Measurements from ENCODE around the gene NCLN. TPM values are rescaled to one million over a fixed set of nuclear protein-coding genes. Genes with fewer than 3 reads are reported as not detected.

The NCLN gene
- total RNA-seq, 2 experiments from 2014 or later: 49.6 to 51.9 TPM

DNA sequence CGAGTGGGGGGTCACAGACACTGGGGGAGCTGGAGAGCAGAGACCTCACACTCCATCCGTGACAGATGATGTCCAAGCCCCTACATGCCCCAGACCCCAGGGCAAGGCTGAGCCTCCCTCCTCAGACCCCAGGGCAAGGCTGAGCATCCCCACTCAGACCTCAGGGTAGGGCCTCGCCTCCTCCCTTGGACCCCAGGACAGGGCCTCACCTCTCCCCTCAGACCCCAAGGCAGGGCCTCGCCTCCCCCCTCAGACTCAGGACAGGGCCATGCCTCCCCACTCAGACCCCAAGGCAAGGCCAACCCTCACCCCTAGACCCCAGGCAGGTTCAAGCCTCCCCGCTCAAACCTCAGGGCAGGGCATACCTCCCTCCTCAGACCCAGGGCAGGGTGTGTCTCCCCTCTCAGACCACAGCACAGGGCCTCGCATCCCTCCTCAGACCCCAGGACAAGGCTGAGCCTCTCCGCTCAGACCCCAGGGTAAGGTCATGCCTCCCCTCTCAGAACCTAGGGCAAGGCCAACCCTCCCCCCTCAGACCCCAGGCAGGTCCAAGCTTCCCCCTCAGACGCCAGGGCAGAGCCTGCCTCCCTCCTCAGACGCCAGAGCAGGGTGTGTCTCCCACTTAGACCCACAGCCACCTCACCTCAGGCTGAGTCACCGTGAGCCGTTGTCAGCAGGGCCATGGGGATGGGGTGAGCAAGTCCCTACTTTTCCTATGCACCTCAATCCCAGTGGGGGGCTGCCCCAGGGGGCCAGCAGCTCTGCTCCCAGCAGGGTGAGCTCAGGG lies 8.8 kb upstream of the NCLN start:
- H3K27ac Mint-ChIP-seq: peak overlapping the region; percentile 100
- peak; percentile 40 to 86 (median 76) for DNase-seq
- Histone ChIP-seq H3K9me3 (ENCODE audit: control insufficient read depth in 1 of 2, insufficient read depth in 1 of 2, low read length in 2 of 2) (no peaks in the 10 kb centered on the region), H3K4me3 (ENCODE audit: low read length) (peak overlapping the region; percentile 52), H3K27ac (ENCODE audit: low read depth in 1 of 2, low read length in 2 of 2) (peak overlapping the region; percentile 71 to 81), H3K4me1 (ENCODE audit: insufficient read depth, low read length) (peaks cover 38% of the 10 kb centered on the region), H3K36me3 (ENCODE audit: insufficient read depth, low read length) (peaks cover 15% of the 10 kb centered on the region), H3K27me3 (ENCODE audit: control insufficient read depth in 1 of 2, insufficient read depth in 2 of 2, low read length in 2 of 2) (no peaks in the 10 kb centered on the region)
- TF ChIP-seq, protein P1, sequence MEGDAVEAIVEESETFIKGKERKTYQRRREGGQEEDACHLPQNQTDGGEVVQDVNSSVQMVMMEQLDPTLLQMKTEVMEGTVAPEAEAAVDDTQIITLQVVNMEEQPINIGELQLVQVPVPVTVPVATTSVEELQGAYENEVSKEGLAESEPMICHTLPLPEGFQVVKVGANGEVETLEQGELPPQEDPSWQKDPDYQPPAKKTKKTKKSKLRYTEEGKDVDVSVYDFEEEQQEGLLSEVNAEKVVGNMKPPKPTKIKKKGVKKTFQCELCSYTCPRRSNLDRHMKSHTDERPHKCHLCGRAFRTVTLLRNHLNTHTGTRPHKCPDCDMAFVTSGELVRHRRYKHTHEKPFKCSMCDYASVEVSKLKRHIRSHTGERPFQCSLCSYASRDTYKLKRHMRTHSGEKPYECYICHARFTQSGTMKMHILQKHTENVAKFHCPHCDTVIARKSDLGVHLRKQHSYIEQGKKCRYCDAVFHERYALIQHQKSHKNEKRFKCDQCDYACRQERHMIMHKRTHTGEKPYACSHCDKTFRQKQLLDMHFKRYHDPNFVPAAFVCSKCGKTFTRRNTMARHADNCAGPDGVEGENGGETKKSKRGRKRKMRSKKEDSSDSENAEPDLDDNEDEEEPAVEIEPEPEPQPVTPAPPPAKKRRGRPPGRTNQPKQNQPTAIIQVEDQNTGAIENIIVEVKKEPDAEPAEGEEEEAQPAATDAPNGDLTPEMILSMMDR (IDR thresholded peaks at IDR 0.05): no peak
- CTCF ChIA-PET: interaction anchor here (1.1 to 1.2 kb wide), 2 partner anchors 13 to 48 kb away, joined by 3 read pairs; no protein-coding TSS in a partner anchor
- peaks cover 32% of the 10 kb centered on the region for H3K4me1 Mint-ChIP-seq (ENCODE audit: low read depth)
- no peaks in the 10 kb centered on the region for H3K9me3 Mint-ChIP-seq
- peaks cover 33% of the 10 kb centered on the region for H3K36me3 Mint-ChIP-seq (ENCODE audit: low read depth)
- intact Hi-C loops (cut with DNase I, micrococcal nuclease): loop anchor here (1.0 to 5.0 kb wide), 2 partner anchors 8 to 130 kb away; partner anchors contain the start of gene NCLN (in 1 of the 2)
- H3K27me3 Mint-ChIP-seq: no peaks in the 10 kb centered on the region
- POLR2A ChIA-PET: interaction anchor here (1.2 to 2.0 kb wide), 3 partner anchors 9 to 18 kb away, joined by 3 to 17 read pairs (median 5); partner anchors contain the start of gene NCLN
- peak overlapping the region; percentile 88 for H3K4me3 Mint-ChIP-seq
- ATAC-seq (ENCODE audit: poor library complexity): peak; percentile 72

DNA sequence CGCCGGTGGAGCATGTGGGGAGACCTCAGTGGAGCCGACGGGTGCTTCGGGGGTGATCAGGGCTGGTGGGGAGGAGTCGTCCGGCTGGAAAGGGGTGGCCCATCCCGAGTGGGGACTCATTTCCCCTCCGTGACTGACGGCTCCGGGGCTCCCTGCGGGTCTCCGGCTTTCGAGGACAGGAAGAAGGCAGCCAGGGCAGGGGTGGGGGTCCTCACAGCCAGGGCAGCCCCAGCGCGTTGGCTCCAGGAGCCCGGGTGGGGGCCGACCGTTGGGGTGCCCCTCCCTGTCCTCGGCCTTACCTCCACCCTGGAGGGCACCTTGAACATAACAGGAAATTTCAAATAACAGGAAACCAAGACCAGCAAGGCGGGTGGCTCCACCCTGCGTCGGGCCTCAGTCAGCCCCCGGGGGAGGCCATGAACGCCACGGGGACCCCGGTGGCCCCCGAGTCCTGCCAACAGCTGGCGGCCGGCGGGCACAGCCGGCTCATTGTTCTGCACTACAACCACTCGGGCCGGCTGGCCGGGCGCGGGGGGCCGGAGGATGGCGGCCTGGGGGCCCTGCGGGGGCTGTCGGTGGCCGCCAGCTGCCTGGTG lies 7.3 kb upstream of the NCLN start, which contains the start of gene S1PR4:
S1PR4 (plus strand) TSS at position 393 of the 596 bp plus-strand sequence; CDS start at position 417, 24 bp downstream.
- Histone ChIP-seq H3K4me1 (ENCODE audit: insufficient read depth, low read length) (peaks cover 46% of the 10 kb centered on the region), H3K36me3 (ENCODE audit: insufficient read depth, low read length) (peaks cover 22% of the 10 kb centered on the region), H3K4me3 (ENCODE audit: low read length) (peak within 1 kb of the TSS; percentile 95), H3K27me3 (ENCODE audit: control insufficient read depth in 1 of 2, insufficient read depth in 2 of 2, low read length in 2 of 2) (no peaks in the 10 kb centered on the region), H3K27ac (ENCODE audit: low read depth in 1 of 2, low read length in 2 of 2) (peak within 1 kb of the TSS; percentile 84 to 85), H3K9me3 (ENCODE audit: control insufficient read depth in 1 of 2, insufficient read depth in 1 of 2, low read length in 2 of 2) (no peaks in the 10 kb centered on the region)
- peaks cover 41% of the 10 kb centered on the region for H3K36me3 Mint-ChIP-seq (ENCODE audit: low read depth)
- POLR2A ChIA-PET: interaction anchor here (0.9 to 1.1 kb wide), 4 partner anchors 9 to 376 kb away, joined by 3 to 4 read pairs (median 3); no protein-coding TSS in a partner anchor
- H3K27me3 Mint-ChIP-seq: no peaks in the 10 kb centered on the region
- CTCF ChIA-PET: no interaction called here
- DNase-seq (peak; percentile 49 to 88 (median 76)), ATAC-seq (ENCODE audit: poor library complexity) (peak; percentile 63)
- peak within 1 kb of the TSS; percentile 94 for H3K27ac Mint-ChIP-seq
- H3K4me3 Mint-ChIP-seq: peak within 1 kb of the TSS; percentile 99
- H3K4me1 Mint-ChIP-seq (ENCODE audit: low read depth): peaks cover 38% of the 10 kb centered on the region
- no peaks in the 10 kb centered on the region for H3K9me3 Mint-ChIP-seq
- intact Hi-C loops (cut with DNase I, micrococcal nuclease): loop anchor here in 1 of 2 experiments (5.0 kb wide), 1 partner anchor 131 kb away; no protein-coding TSS in a partner anchor
- TF ChIP-seq, protein P1 (IDR thresholded peaks at IDR 0.05): peak; percentile 46

DNA sequence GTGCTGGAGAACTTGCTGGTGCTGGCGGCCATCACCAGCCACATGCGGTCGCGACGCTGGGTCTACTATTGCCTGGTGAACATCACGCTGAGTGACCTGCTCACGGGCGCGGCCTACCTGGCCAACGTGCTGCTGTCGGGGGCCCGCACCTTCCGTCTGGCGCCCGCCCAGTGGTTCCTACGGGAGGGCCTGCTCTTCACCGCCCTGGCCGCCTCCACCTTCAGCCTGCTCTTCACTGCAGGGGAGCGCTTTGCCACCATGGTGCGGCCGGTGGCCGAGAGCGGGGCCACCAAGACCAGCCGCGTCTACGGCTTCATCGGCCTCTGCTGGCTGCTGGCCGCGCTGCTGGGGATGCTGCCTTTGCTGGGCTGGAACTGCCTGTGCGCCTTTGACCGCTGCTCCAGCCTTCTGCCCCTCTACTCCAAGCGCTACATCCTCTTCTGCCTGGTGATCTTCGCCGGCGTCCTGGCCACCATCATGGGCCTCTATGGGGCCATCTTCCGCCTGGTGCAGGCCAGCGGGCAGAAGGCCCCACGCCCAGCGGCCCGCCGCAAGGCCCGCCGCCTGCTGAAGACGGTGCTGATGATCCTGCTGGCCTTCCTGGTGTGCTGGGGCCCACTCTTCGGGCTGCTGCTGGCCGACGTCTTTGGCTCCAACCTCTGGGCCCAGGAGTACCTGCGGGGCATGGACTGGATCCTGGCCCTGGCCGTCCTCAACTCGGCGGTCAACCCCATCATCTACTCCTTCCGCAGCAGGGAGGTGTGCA lies 6.6 kb upstream of the NCLN start:
- Histone ChIP-seq H3K27ac (ENCODE audit: low read depth in 1 of 2, low read length in 2 of 2) (peak overlapping the region; percentile 76 to 85), H3K4me3 (ENCODE audit: low read length) (peak overlapping the region; percentile 95), H3K36me3 (ENCODE audit: insufficient read depth, low read length) (peaks cover 27% of the 10 kb centered on the region), H3K9me3 (ENCODE audit: control insufficient read depth in 1 of 2, insufficient read depth in 1 of 2, low read length in 2 of 2) (no peaks in the 10 kb centered on the region), H3K27me3 (ENCODE audit: control insufficient read depth in 1 of 2, insufficient read depth in 2 of 2, low read length in 2 of 2) (no peaks in the 10 kb centered on the region), H3K4me1 (ENCODE audit: insufficient read depth, low read length) (peaks cover 53% of the 10 kb centered on the region)
- intact Hi-C loops (cut with DNase I, micrococcal nuclease): loop anchor here in 1 of 2 experiments (5.0 kb wide), 1 partner anchor 132 kb away; no protein-coding TSS in a partner anchor
- ChIA-PET CTCF (no interaction called here), POLR2A (interaction anchor here (0.9 to 2.3 kb wide), 6 partner anchors 8 to 375 kb away, joined by 3 to 6 read pairs (median 3); no protein-coding TSS in a partner anchor)
- H3K4me3 Mint-ChIP-seq: peak overlapping the region; percentile 99
- ATAC-seq (ENCODE audit: poor library complexity) (no peak), DNase-seq (peak in 5 of 14 experiments; percentile 27 to 65 (median 51))
- H3K36me3 Mint-ChIP-seq (ENCODE audit: low read depth): peaks cover 46% of the 10 kb centered on the region
- no peaks in the 10 kb centered on the region for H3K9me3 Mint-ChIP-seq
- peaks cover 44% of the 10 kb centered on the region for H3K4me1 Mint-ChIP-seq (ENCODE audit: low read depth)
- peak overlapping the region; percentile 94 for H3K27ac Mint-ChIP-seq
- TF ChIP-seq, protein P1 (IDR thresholded peaks at IDR 0.05): no peak
- no peaks in the 10 kb centered on the region for H3K27me3 Mint-ChIP-seq

Measured in CD4-positive, alpha-beta T cell (primary cell).